HFF-Myc (cell line): ENCODE results near the gene EVL.

Source experiments
- DNase-seq: peaks from one replicate; pipeline ENCODE4 v3.0.0-alpha.2; 2011; ENCODE audit warnings: low read depth; ENCODE audit errors: extremely low read depth
- H3K4me3 ChIP-seq: replicated peaks from 2 replicates; pipeline ENCODE4 v1.5.1; 2011; ENCODE audit warnings: low read depth, mild to moderate bottlenecking, control low read depth, low read length
- CTCF ChIP-seq: IDR thresholded peaks from 2 replicates; pipeline ENCODE4 v1.5.1; 2012; ENCODE audit warnings: mild to moderate bottlenecking, low read depth, low read length, control low read depth; ENCODE audit errors: missing control alignments

The EVL gene

GRCh38 chr14:100031506-100032281, 33.5 kb upstream of the EVL start:
- peak overlapping the region; percentile 40 for H3K4me3 ChIP-seq
- DNase-seq, result peak; percentile 93
- TF ChIP-seq CTCF, result no peak

- no peak for DNase-seq
- TF ChIP-seq CTCF, result no peak
- H3K4me3 ChIP-seq, result no peak overlapping the region
Observed at GRCh38 chr14:100032738-100033137, 32.5 kb upstream of the EVL start.

GRCh38 chr14:100033347-100034075, 31.7 kb upstream of the EVL start:
- TF ChIP-seq CTCF, result no peak

GRCh38 chr14:100034468-100034867, 30.8 kb upstream of the EVL start:
- H3K4me3 ChIP-seq, result no peak overlapping the region
- no peak for DNase-seq
- TF ChIP-seq CTCF, result no peak

More at GRCh38 chr14:100033347-100034075, 31.7 kb upstream of the EVL start:
- H3K4me3 ChIP-seq, result no peak overlapping the region
- no peak for DNase-seq

- H3K4me3 ChIP-seq, result no peak overlapping the region
- DNase-seq, result no peak
- no peak for TF ChIP-seq CTCF
Observed at GRCh38 chr14:100034961-100035500, 30.2 kb upstream of the EVL start.

GRCh38 chr14:100035700-100036099, 29.5 kb upstream of the EVL start:
- no peak for DNase-seq
- TF ChIP-seq CTCF, result no peak
- H3K4me3 ChIP-seq, result no peak overlapping the region
